HG03354 (cell line): ENCODE measurements around the gene TRAPPC6A.
A peak's percentile ranks its signal among the peaks of the same experiment; 100 is the strongest.

Experiments
- ATAC-seq: cut with Tn5 transposase; IDR thresholded peaks from one replicate; pipeline ENCODE4 v1.9.1; 2021; ENCODE audit warnings: mild to moderate bottlenecking; ENCODE audit not compliant: unreplicated experiment, poor library complexity, severe bottlenecking

The TRAPPC6A gene

DNA sequence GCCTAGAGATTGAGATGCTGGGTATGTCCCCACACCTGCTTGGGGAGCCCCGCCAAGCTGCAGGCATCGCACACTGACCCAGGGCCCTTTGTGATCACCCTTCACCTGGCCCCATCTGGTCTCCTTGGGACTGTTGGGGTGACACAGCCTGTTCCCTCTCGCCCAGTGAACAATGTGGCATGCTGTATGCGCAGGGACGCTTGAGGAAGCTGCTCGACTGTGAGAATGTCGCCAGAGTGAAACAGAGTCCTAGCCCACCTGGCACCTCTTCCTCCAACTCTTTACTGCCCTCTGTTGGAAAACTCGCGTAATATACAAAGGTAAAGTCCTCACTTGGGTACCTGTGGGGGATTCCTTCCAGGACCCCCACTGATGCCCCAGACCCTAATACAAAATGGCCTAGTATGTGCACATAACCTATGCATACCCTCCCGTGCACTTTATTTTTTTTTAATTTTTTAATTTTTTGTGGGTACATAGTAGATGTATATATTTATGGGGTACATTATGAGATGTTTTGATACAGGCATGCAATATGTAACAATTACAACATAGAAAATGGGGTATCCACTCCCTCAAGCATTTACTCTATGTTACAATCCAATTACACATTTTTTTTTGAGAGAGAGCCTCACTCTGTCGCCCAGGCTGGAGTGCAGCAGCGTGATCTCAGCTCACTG lies 9.5 kb upstream of the TRAPPC6A start:
- no peak for ATAC-seq

DNA sequence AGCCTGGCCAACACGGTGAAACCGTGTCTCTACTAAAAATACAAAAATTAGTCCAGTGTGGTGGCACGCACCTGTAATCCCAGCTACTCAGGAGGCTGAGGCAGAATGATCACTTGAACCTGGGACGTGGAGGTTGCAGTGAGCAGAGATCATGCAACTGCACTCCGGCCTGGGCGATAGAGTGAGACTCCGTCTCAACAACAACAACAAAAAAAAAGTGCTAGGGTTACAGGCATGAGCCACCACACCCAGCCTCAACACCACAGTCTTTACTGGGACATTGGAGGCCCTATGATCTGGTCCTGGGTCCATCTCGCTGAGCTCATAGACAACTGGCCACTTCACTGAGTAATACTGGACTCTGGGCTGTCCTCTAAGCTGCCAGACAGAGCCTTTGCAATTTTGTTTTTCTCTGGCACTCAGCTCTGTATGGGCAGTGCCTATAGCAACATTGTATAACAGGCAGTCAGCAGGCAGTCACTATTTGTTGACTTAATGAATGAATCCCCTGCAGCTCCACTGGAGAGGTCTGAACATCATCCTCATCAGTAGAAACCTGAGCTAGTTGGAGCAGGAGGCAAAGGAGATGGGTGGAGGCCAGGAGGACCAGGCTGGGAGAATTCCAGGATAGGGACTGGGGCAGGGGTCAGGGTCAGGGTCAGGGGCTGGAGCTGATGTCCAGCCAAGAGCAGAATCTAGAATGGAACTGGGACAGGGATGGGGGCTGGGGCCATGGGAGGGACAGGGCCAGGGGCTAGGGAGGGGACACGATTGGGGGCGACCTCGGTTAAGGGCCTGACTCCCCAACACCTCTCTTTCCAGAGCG lies 8.7 kb upstream of the TRAPPC6A start:
- ATAC-seq, result no peak

DNA sequence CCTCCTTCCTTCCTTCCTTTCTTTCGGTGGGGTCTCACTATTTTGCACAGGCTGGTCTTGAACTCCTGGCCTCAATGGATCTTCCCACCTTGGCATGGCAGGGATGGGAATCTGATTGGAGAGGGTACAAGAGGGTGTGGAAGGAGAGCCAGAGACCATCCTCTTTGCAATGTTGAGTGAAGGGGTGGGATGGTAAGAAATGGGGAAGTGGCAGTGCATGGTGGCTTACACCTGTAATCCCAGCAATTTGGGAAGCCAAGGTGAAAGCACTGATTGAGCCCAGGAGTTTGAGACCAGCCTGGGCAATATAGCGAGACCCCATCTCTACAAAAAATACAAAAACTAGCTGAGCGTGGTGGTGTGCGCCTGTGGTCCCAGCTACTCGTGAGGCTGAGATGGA lies 6.1 kb upstream of the TRAPPC6A start:
- no peak for ATAC-seq

DNA sequence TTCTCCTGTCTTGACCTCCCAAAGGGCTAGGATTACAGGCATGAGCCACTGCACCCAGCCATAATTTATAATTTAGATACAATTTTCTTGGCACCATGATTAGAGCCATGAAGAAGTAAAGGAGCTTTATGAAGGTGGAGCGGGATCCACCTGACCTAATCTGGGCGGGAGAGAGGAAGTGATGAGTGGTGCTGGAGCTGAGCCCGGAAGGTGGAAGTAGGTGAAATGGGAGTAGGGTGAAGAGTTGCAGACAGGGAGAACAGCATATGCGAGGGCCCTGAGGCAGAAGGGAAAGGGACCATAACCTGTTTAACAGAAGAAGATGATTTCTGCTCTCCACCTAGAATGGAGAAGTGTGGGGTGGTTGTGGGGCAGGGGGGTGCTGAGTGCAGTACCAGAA lies 4.7 kb upstream of the TRAPPC6A start:
- no peak for ATAC-seq

DNA sequence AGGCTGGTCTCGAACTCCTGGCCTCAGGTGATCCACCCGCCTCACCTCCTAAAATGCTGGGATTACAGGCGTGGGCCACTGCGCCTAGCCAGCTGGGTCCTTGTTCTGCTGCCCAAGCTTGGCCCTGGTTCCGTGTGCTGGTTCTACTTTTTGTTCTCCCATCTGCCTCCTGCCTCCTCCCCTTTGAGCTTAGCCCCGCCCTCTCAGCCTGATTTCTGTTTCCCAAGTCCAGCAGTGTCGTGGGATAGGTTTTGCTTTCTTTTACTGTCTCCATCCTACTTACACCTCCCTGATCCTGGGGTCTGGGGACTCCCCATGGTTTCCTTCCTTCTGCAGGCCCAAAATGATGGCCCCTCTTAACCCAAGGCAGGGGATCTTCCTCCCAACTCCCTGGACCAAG lies 2.9 kb upstream of the TRAPPC6A start:
- ATAC-seq, result no peak

DNA sequence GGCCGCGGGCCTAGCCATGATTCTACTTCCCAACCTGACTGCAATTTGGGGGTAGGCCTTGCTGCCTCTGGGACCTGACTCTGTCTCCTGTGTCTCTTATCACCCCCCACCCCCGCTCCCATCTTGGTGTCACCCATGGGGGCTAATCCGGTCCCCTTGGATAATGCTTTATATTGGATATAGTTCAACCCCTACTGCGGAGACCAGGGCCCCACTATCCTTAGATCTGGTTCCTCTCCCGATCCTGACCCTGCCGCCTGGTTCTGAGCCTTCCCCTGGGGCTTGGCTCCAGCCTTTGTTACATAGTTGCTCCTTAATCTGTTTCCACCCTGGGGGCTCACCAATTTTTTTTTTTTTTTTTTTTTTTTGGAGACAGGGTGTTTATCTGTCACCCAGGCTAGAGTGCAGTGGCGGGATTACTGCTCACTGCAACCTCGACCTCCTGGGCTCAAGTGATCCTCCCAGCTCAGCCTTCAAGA lies 1.9 kb upstream of the TRAPPC6A start:
- no peak for ATAC-seq

DNA sequence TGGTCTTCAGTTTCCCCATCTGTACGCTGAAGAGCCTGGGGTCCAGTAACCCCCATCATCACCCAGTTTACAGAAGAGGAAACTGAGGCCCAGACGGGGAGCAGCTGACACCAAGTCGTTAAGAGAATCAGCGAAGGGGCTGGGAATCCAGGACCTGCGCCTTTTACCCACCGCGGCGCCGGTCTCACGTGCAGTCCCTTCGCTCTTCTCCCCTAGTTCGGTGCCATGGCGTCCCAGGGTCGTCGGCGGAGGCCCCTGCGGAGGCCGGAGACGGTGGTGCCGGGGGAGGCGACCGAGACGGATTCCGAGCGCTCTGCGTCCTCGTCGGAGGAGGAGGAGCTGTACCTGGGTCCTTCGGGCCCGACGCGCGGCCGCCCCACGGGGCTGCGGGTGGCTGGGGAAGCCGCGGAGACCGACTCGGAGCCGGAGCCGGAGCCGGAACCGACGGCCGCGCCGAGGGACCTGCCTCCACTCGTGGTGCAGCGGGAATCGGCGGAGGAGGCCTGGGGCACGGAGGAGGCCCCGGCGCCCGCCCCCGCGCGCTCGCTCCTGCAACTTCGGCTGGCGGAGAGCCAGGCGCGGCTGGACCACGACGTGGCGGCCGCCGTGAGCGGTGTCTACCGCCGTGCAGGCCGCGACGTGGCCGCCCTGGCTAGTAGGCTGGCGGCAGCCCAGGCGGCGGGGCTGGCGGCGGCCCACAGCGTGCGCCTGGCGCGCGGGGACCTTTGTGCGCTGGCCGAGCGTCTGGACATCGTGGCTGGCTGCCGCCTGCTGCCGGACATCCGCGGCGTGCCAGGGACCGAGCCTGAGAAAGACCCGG lies 1.2 kb upstream of the TRAPPC6A start:
- ATAC-seq, result no peak

DNA sequence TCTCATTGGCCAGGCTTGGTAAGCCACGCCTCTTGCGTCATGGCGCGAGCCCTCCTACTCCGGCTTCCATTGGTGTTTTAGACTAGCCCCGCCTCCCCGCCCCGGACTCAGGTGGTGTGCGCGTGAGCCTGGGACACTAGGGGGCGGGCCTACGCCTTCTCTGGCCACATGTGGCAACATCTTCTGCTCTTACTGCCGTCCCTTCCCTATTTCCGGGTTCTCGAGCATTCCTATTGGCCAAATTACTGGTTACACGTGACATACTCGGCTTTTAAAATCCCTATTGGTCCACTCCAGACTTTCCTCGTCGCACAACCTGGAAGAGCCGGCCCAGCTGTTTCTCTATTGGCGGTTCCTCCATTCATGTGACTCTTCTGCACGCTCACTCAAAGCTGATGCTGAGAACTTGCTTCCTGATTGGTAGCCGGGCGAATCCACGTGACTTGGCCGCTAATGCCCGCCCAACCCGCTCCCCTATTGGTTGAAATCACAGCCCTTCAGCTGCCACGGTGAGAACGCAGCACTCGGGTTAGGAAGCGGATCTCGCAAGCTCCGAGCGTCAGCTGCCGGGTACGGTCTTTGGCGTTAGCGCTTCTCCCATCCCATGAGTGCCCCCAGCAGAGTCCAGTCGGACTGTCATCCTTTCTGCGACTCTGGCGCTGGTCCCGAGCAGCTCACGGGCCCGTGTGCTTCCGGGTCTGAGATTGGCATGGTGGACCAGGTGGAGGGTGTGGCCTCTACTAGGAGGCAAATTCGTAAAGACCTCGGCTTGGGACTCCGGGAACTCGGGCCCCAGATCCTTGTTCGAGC lies 430 bp upstream of the TRAPPC6A start, which contains the start of gene BLOC1S3:
TSS of gene BLOC1S3 (plus strand) at position 523 of the 810 bp plus-strand sequence. CDS start 513 bp downstream, outside the sequence.
- ATAC-seq, result peak; percentile 85

DNA sequence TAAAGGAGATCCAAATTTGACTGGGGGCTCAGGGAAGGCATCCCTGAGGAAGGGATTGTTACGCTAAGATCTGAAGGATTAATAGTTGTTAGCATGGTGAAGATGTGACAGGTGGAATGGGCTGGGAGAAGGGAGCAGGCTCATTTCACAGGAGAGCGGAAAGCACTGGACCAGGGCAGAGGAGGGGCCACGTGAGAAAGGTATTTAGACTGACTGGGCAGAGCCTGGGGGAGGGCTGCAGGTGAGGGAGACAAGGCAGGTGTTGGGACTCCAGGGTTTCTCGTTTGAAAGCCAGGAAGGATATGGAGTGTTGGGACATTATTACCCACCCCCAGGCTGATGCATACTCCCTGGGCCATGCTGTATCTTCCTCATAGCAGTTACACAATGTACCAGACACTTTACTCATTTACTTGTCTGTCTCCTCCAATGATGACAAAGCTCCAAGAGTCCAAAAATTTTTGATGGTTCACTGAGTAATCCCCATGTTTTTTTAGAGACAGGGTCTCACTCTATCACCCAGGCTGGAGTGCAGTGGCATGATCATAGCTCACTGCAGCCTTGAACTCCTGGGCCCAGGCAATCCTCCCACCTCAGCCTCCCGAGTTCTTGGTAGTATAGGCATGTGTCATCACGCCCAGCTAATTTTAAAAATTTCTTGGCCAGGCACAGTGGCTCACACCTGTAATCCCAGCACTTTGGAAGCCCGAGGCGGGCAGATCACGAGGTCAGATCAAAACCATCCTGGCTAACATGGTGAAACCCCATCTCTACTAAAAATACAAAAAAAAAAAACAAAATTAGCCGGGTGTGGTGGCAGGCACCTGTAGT lies 2.3 kb downstream of the TRAPPC6A start:
- ATAC-seq, result no peak

DNA sequence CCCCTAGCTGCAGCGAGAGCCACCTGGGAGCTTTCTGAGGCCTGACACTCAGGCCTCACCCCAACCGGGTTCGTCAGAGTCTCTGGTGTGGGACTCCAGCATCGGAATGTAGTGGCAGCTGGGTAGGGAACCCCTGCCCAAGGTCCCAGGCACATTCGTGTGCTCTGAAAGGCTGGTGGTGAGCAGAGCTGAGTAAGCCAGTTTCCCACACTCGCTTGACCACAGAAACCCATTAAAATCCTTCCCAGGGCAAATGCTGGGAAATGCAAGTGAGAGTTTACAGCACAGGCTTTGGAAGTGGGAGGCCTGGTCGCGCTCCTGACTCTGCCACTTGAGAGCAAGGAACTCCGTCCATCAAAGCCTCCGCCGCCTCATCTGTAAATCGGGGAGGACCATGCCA lies 4.2 kb downstream of the TRAPPC6A start:
- ATAC-seq, result no peak

DNA sequence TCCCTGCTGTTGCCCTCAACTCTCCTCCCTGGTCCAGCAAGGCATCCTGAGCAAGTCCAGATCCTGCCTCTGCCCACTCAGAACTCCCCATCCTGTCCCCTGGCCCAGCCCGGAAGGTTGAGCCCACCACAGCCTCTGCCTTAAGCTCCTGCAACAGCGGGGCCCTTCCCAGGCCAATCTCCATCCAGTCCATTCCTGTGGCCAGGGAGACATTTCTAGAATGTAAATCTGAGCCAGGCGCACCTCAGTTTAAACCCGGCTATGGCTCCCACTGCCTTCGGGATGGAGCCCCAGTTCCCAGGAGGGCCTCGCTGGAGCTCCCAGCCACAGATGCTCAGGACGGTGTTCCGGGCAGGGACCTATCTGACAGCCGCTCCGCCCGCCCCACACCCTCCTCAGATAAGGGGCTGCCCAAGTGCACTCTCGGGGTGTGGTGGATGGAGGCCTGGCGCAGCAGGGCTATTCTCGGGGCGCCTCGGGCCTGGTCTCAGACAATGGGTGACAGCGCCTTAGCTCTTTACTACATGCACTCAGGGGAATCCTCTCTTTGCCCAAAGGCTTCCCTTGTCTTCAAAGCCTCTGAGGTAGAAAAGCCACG lies 5.3 kb downstream of the TRAPPC6A start:
- ATAC-seq, result no peak

DNA sequence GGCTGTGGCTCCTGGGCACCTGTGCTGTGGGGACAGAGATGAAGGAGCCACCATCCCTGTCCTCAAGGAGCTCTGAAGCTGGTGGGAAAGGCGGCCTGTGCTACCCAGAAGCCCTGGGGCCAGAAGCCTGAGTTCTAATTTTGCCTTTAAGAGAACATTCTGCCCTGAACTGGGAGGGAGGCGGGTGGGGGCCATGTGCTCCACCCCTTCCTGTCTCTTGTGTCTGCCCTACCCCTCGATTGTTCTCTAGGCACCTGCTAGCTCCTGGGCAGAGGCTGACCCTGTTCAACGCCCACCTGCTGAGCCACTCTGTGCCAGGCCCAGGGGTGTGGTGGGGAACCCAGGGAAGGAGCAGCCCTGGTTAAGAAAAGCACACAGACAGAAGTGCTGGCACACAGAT lies 5.9 kb downstream of the TRAPPC6A start:
- no peak for ATAC-seq

DNA sequence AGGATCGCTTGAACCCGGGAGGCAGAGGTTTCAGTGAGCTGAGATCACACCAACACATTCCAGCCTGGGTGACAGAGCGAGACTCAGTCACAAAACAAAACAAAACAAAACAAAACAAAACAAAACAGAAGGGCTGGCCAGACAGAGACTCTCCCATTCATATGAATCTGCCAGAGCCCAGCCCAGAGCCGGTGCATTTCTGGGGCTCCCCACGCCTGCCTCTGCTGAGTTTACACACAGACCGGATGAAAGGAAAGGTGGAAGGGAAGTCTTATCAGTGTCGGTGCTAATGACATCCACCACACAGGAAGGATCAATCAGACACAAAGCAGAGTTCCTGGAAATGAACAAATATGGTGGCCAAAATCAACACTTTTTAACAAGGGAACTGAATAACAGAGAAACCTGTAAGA lies 6.8 kb downstream of the TRAPPC6A start:
- no peak for ATAC-seq

DNA sequence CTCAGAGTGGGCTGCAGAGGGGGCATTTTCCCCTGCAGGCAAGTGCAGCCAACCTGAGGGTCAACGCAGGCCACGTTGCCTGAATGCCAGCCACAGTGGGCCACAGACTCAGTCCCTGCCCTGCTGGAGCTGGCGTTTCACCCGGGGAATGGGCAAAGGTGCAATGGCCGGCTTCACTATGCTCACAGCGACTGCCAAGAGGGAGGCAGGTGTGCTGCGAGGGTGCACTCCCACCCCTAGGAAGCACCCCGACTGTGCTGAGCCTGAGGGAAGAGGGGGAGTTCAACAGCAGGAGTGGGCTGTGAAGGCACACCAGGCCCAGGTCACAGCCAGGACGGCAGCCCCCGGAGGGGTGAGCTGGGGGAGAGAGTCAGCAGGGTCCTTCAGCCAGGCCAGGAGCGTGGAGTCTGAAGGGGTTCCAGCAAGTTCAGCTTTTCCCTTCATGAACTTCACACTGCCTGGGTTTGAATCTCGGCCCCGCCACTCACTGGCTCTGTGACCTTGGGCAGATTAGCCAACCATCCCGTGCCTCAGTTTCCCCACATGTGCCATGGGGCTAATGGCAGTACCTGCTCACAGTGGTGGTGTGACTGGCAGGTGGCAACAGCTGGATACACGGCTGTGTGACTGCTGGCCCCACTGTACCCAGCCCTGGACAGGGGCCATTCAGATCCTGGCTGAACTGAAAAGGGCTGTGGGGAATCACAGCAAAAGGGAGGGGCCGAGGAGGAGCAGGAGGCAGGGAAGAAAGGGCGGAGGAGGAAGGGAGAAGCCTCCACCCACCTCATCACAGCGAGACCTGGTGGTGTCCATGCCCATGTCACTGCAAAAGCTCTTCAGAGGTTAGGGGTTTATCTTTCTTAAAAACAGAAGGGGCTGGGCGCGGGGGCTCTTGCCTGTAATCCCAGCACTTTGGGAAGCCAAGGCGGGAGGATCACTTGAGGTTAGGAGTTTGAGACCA lies 7.6 kb downstream of the TRAPPC6A start:
- ATAC-seq, result no peak

DNA sequence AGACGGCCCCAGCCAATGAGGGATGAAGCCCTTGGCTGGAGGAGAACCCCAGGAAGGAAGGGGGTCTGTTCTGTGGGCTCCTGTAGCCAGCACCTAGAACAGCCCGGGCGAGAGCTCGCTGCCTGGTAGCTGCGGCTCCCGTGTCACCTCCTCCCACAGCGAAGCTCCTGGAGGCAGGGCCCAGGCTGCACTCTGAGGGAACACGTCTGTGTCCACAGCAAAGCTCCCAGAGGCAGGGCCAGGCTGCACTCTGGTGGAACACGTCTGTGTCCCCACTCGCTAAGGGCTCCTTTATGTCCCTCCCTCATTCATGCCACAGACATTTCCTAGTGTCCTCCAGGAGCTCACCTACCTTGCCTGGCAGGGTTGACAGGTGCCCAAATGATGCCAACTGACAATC lies 8.4 kb downstream of the TRAPPC6A start:
- no peak for ATAC-seq

DNA sequence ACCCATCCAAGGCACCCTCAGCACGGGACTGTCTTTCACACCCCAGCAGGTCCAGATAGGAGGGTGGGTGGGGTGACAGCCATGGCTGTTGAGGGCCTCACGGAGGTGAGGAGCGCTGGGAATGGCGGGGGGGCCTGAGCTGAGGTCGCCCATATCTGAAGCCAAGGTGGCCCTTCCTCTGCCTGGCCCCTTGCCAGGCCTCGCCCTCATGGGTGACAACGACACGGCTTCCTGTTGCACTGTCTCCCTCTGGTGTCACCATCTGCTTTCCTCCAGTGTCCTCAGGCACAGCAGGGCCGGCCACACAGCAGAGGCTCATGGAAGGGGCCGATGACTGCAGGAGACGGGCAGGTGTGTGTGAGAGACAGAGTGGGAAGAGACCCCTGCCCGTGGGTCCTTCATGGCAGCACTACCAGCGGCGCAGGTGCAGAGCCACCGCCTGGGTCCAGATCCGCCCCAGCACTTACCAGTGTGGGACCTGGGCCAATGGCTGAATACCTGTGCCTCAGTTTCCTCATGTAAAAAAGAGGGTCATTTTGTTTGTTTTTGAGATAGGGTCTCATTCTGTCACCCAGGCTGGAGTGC lies 9.2 kb downstream of the TRAPPC6A start:
- ATAC-seq, result no peak

DNA sequence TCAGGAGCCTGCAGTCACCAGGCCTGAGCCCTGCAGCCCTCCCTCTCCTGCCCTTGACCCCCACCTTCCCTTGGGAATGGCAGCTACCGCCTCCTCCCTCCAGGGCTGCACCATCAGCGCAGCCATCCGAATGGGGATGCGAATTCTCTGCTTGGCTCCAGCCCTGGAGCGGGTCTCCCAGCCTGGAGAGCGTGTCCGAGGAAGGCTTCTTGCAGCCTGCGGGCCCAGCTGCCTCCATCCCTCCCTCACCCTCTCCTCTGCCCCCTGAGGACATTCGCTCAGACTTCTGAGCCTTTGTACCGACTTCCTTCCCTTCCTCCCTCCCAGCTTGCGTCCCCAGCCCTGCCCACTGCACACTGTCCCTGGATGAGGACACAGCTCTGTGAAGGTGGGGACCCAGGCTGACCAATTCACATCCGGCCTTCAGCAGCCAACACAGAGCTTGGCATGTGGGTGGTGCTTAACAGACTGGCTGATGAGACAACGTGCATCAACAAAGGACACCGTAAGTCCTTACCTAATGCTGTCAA lies 11.2 kb downstream of the TRAPPC6A start:
- ATAC-seq, result no peak
